HUES64 (cell line): ENCODE measurements around the gene FCF1.

Experiments
- H3K27ac ChIP-seq: 2 replicates; pipeline ENCODE4 v1.7.0; 2013; ENCODE audit warnings: low read depth, low read length, inconsistent platforms
- H3K27me3 ChIP-seq: 2 replicates; pipeline ENCODE4 v1.6.1; 2013; ENCODE audit warnings: mild to moderate bottlenecking, low read length; ENCODE audit not compliant: insufficient read depth
- H3K36me3 ChIP-seq: 2 replicates; pipeline ENCODE4 v1.6.1; 2013; ENCODE audit warnings: mild to moderate bottlenecking, low read length; ENCODE audit not compliant: insufficient read depth
- H3K4me1 ChIP-seq: 2 replicates; pipeline ENCODE4 v1.6.1; 2013; ENCODE audit warnings: mild to moderate bottlenecking, low read length, moderate library complexity; ENCODE audit not compliant: insufficient read depth
- H3K4me3 ChIP-seq: 2 replicates; pipeline ENCODE4 v1.5.1; 2013; ENCODE audit warnings: mild to moderate bottlenecking, low read length, moderate library complexity
- H3K9ac ChIP-seq: 2 replicates; pipeline ENCODE4 v1.6.1; 2013; ENCODE audit warnings: mild to moderate bottlenecking, low read depth, low read length
- H3K9me3 ChIP-seq: 2 replicates; pipeline ENCODE4 v1.6.1; 2013; ENCODE audit warnings: low read depth, low read length; ENCODE audit not compliant: insufficient read depth
- WGBS: fragments of 150-250, 120-280 bp; methylation state at CpG from one replicate; pipeline ENCODE4 v1.1.7; 2013; ENCODE audit warnings: missing lambda C conversion rate; 5-methylcytosine and 5-hydroxymethylcytosine counted together

FCF1 gene

DNA sequence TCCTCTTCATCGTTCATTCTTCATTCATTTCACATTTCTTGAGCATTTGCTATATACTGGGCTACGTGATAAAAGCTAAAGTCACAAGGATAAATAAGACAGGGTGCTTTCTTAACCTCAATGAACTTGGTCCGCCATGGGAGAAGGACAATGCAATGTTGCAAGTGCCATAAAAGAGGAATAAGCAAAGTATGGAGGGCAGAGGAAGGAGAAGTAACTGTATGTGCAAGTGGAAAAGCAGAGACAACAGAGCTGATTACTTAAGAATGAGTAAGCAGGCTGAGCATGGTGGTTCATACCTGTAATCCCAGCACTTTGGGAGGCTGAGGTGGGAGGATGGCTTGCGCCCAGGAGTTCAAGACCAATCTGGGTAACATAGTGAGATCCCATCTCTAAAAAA lies 14.5 kb upstream of the FCF1 start:
- H3K9ac ChIP-seq, result no peak overlapping the region
- 89% methylated on average over 4 of the region's 4 CpGs for WGBS
- no peak overlapping the region for H3K4me3 ChIP-seq
- H3K27ac ChIP-seq, result no peak overlapping the region
- H3K36me3 ChIP-seq, result peaks cover 9% of the 10 kb centered on the region
- no peaks in the 10 kb centered on the region for H3K27me3 ChIP-seq
- H3K9me3 ChIP-seq, result peaks cover 12% of the 10 kb centered on the region
- no peaks in the 10 kb centered on the region for H3K4me1 ChIP-seq

DNA sequence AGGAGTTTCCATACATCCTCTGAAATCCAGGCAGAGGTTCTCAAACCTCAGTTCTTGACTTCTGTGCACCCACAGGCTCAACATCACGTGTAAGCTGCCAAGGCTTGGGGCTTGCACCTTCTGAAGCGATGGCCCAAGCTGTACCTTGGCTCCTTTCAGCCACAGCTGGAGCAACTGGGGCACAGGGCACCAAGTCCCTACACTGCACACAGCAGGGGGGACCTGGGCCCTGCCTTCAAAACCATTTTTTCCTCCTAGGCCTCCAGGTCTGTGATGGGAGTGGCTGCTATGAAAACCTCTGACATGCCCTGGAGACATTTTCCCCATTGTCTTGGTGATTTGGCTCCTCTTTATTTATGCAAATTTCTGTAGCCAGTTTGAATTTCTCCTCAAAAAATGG lies 10.7 kb upstream of the FCF1 start:
- Histone ChIP-seq H3K9me3 (peaks cover 16% of the 10 kb centered on the region), H3K4me1 (no peaks in the 10 kb centered on the region), H3K27me3 (no peaks in the 10 kb centered on the region), H3K27ac (no peak overlapping the region), H3K36me3 (peaks cover 9% of the 10 kb centered on the region), H3K9ac (no peak overlapping the region), H3K4me3 (no peak overlapping the region)
- 91% methylated on average over 2 of the region's 2 CpGs for WGBS

DNA sequence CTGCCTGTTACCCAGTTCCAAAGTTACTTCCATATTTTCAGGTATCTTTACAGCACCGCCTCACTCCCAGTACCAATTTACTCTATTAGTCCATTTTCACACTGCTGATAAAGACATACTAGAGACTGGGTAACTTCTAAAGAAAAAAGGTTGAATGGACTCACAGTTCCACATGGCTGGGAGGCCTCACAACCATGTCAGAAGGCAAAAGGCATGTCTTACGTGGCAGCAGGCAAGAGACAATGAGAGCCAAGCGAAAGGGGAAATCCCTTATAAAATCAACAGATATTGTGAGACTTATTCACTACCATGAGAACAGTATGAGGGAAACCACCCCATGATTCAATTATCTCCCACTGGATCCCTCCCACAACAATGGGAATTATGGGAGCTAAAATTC lies 9.9 kb upstream of the FCF1 start:
- no peak overlapping the region for H3K27ac ChIP-seq
- no peak overlapping the region for H3K9ac ChIP-seq
- no peaks in the 10 kb centered on the region for H3K4me1 ChIP-seq
- no peaks in the 10 kb centered on the region for H3K27me3 ChIP-seq
- H3K36me3 ChIP-seq, result peaks cover 5% of the 10 kb centered on the region
- H3K9me3 ChIP-seq, result peaks cover 16% of the 10 kb centered on the region
- WGBS, result 99% methylated on average over 3 of the region's 3 CpGs
- H3K4me3 ChIP-seq, result no peak overlapping the region

DNA sequence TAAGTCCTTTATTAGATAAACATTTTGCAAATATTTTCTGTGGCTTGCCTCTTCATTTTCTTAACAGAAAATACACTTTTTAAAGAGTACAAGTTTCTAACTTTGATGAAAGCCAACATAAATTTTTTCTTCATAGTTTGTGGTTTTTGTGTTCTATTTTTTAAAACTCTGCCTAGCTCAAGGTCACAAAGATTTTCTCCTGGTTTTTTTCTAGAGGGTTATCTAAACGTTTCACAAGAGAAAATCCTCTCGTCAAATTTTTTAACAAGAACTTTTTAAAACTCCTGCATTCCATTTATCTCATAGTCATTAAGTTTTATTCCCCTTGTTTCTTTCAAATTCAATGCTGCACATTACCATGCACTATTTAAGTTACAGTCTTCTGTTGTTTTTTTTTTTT lies 8.3 kb upstream of the FCF1 start:
- peaks cover 5% of the 10 kb centered on the region for H3K36me3 ChIP-seq
- H3K4me3 ChIP-seq, result no peak overlapping the region
- peaks cover 16% of the 10 kb centered on the region for H3K9me3 ChIP-seq
- WGBS, result 92% methylated on average over 2 of the region's 2 CpGs
- no peak overlapping the region for H3K27ac ChIP-seq
- no peaks in the 10 kb centered on the region for H3K4me1 ChIP-seq
- no peak overlapping the region for H3K9ac ChIP-seq
- H3K27me3 ChIP-seq, result no peaks in the 10 kb centered on the region

DNA sequence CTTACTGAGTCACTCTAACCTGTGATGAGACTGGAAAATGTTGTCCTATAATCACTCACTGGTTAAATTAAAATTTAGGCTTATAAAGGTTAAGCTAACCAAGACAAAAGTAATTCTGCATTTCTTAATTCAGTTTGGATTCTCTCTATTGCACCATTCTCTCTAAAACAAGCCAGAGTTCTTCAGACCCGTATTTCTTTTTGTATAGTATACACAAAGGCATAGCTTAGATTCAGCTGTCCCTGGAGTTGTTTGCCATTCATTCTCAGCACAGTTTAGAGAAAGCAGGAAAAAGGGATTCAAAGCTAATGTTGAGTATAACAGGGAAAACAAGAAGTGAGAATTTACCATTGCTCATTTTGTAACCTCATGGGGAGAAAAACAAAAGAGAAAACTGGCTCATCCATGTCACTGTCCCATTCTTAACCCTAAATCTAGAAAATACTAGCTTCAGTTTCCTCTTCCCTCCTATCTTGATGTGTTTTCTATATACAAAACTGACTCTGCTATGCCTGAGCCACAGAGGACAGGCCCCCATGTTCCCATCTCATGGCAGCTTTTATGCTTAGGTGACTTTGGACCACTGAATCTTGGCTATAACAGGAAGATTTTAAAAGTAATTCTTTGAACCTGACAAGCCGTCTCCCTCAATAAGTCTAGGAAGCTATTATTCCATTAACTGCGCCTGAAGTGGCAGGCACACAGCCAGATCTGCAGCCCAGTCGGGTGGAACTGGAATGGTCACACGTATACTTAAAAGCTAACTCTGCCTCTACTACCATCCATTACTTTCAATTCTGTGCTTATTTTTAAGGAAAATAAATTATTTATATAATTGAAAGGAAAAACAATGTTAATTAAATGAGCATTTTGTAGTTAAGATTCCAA lies 7.1 kb upstream of the FCF1 start:
- 95% methylated on average over 5 of the region's 5 CpGs for WGBS
- Histone ChIP-seq H3K4me1 (no peaks in the 10 kb centered on the region), H3K27ac (no peak overlapping the region), H3K4me3 (no peak overlapping the region), H3K9ac (no peak overlapping the region), H3K9me3 (peaks cover 16% of the 10 kb centered on the region), H3K36me3 (peaks cover 5% of the 10 kb centered on the region), H3K27me3 (no peaks in the 10 kb centered on the region)

DNA sequence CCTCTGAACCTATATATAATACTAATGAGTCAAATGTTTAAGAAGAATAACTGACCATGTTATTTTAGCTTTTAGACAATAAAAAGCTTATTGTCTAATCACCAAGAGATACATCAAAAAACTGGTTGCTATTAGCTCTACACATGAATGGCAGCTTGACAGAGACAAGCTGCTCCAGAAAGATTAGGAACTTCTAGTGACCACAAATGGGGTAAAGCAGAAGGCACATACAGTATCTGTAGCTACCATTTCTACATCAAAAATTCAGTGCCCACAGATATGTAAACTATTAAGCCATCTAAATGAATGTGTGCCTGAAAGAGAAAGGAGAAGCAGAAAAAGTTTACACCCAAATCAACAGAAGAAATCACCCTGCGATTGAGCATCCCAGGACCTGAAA lies 2.5 kb upstream of the FCF1 start:
- H3K4me3 ChIP-seq, result no peak overlapping the region
- WGBS, result 93% methylated on average over 1 of the region's 1 CpG
- H3K27ac ChIP-seq, result no peak overlapping the region
- H3K36me3 ChIP-seq, result peaks cover 12% of the 10 kb centered on the region
- H3K4me1 ChIP-seq, result no peaks in the 10 kb centered on the region
- no peaks in the 10 kb centered on the region for H3K27me3 ChIP-seq
- H3K9ac ChIP-seq, result no peak overlapping the region
- H3K9me3 ChIP-seq, result no peaks in the 10 kb centered on the region

DNA sequence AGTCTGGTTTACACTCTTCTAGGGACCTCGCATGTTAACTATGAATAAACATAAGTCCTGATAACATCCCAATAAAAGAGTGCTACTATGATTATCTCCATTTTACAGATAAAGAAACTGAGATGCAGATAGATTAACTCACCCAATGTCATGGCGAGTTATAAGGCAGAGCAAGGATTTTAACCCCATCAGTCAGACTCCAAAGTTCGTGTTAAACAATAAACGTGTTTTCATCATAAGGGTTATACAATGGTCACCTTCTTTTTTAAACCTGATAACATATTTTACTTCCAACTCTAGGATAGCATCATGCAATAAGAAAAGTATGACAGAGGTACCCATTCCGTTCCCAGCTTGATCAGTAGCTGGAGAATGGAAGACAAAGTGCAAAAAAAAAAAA lies 1.3 kb upstream of the FCF1 start:
- Histone ChIP-seq H3K9ac (no peak overlapping the region), H3K4me3 (peak overlapping the region; percentile 75), H3K27ac (no peak overlapping the region), H3K9me3 (no peaks in the 10 kb centered on the region), H3K27me3 (no peaks in the 10 kb centered on the region), H3K36me3 (peaks cover 24% of the 10 kb centered on the region), H3K4me1 (no peaks in the 10 kb centered on the region)
- 86% methylated on average over 5 of the region's 5 CpGs for WGBS

DNA sequence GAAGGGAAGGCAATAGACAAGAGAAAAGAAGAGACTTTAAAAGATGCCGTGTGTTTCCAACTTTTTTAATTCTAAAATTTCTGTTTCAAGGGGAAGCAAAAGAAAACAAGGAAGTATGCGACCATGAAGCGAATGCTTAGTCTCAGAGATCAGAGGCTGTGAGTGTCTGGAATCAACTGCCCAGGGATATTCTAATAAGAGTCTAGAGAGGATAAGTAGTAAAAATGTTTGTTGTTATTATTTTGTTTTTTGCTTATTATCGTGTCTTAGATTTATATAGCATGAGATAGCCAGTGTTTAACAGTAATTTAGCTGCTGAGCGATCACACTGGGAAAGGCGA lies 421 bp downstream of the FCF1 start:
- Histone ChIP-seq H3K9ac (peak overlapping the region; percentile 81), H3K27me3 (no peaks in the 10 kb centered on the region), H3K9me3 (no peaks in the 10 kb centered on the region), H3K27ac (no peak overlapping the region), H3K4me3 (peak overlapping the region; percentile 75), H3K36me3 (peaks cover 41% of the 10 kb centered on the region), H3K4me1 (no peaks in the 10 kb centered on the region)
- 33% methylated on average over 6 of the region's 6 CpGs for WGBS

DNA sequence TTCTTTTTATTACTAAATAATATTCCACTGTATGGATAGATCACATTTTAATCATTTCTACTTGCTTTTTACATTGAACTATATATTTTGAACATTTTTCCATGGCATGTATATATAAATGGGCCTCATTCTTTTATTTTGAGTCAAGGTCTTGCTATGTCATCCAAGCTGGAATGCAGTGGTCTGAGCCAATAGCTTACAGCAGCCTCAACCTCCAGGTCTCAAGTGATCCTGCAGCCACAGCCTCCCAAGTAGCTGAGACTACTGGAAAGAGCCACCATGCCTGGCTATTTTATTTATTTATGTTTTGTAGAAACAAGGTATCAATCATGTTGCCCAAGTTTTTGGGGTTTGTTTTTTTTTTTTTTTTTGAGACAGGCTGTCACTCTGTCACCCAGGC lies 7.6 kb downstream of the FCF1 start:
- H3K27ac ChIP-seq, result no peak overlapping the region
- H3K4me1 ChIP-seq, result no peaks in the 10 kb centered on the region
- H3K36me3 ChIP-seq, result peaks cover 77% of the 10 kb centered on the region
- H3K27me3 ChIP-seq, result no peaks in the 10 kb centered on the region
- no peak overlapping the region for H3K4me3 ChIP-seq
- no peak overlapping the region for H3K9ac ChIP-seq
- no peaks in the 10 kb centered on the region for H3K9me3 ChIP-seq

DNA sequence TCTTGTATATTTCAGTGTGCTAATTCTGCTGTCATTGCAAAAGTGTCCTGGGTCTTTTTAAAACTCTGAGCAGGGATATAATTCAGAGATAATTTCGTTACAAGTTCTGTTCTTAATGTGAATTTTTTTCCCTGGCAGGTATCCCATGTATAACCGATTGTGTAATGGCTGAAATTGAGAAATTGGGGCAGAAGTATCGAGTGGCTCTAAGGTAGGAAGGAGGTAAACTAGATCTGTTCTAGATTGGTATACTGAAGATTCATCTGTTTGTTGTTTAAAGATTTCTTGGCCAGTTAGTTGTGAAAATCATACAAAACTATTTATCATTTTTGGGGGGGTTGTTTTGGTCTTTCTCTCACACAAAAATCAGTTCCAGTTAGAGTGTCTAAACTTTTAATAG lies 10.2 kb downstream of the FCF1 start:
- WGBS, result 90% methylated on average over 3 of the region's 3 CpGs
- Histone ChIP-seq H3K4me3 (no peak overlapping the region), H3K9me3 (no peaks in the 10 kb centered on the region), H3K4me1 (no peaks in the 10 kb centered on the region), H3K9ac (no peak overlapping the region), H3K27ac (no peak overlapping the region), H3K36me3 (peaks cover 57% of the 10 kb centered on the region), H3K27me3 (no peaks in the 10 kb centered on the region)

DNA sequence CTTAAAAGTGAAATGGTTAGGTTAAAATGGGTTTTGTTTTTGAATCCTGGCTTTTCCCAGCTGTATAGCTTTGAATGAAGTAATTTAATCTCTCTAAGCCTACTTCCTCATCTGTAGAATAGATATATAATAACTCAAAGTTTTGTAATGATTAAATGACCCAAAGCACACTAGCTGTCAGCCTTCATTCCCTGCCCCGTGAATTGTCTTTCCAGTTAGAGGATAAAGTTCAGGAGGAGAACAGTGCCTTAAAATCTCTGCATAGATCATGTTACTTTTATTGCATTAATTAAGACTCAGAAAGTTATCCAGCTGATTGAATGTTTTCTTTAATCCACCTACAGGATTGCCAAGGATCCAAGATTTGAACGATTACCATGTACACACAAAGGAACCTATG lies 19.4 kb downstream of the FCF1 start:
- Histone ChIP-seq H3K4me1 (no peaks in the 10 kb centered on the region), H3K4me3 (no peak overlapping the region), H3K27ac (no peak overlapping the region), H3K9me3 (no peaks in the 10 kb centered on the region), H3K9ac (no peak overlapping the region), H3K36me3 (peaks cover 53% of the 10 kb centered on the region), H3K27me3 (no peaks in the 10 kb centered on the region)
- WGBS, result 100% methylated on average over 2 of the region's 2 CpGs

DNA sequence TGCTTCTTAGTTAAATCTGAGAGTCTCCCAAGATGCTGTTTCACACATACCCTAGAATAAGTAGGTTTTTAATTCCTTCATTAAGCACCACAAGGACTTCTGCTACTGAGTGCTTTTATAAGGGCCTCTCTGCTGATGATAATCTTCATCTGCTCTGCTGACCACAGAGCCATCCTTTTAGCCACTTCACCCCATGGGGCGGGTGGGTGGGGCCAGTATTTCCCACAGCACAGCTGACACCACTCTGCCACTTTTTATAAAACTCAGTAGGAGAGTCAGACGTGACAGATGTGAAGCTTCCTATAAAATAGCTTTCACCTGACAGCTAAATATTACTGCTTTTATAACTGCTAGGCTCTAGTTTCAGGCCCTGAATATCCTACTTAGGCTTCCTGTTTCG lies 20.3 kb downstream of the FCF1 start:
- Histone ChIP-seq H3K36me3 (peaks cover 54% of the 10 kb centered on the region), H3K27ac (no peak overlapping the region), H3K9ac (no peak overlapping the region), H3K4me3 (no peak overlapping the region), H3K27me3 (no peaks in the 10 kb centered on the region), H3K9me3 (no peaks in the 10 kb centered on the region), H3K4me1 (no peaks in the 10 kb centered on the region)
- 92% methylated on average over 3 of the region's 3 CpGs for WGBS
